NCI-H2107 treated with DMSO at 0.1 percent for 48 hours (cell line): Measurements from ENCODE around the gene MXRA8.

Experiments
- DNase-seq: peaks from one replicate; lab custom pipeline; 2025; ENCODE audit not compliant: unreplicated experiment; lab: John Stamatoyannopoulos, UW

Gene MXRA8

GRCh38 chr1:1309251-1310108, 48.9 kb downstream of the MXRA8 start:
- no peak for DNase-seq

GRCh38 chr1:1308756-1309250, 49.6 kb downstream of the MXRA8 start:
- no peak for DNase-seq

GRCh38 chr1:1307923-1308755, 50.2 kb downstream of the MXRA8 start, which contains the start of the genes ACAP3 and PUSL1:
Gene ACAP3 (minus strand): TSS chr1:1307930. CDS start chr1:1307815, 115 bp downstream.
Gene PUSL1 (plus strand): TSS chr1:1308597. CDS start chr1:1308644, 47 bp downstream.
- DNase-seq: peak; percentile 11

- no peak for DNase-seq
Observed at GRCh38 chr1:1307261-1307922, 51.0 kb downstream of the MXRA8 start.

GRCh38 chr1:1306661-1307260, 51.6 kb downstream of the MXRA8 start:
- no peak for DNase-seq

- DNase-seq: no peak
Observed at GRCh38 chr1:1306070-1306660, 52.2 kb downstream of the MXRA8 start.

GRCh38 chr1:1305300-1306069, 52.9 kb downstream of the MXRA8 start:
- DNase-seq: no peak

GRCh38 chr1:1304331-1305299, 53.7 kb downstream of the MXRA8 start:
- peak; percentile 7 for DNase-seq

GRCh38 chr1:1303736-1304135, 54.6 kb downstream of the MXRA8 start:
- no peak for DNase-seq

GRCh38 chr1:1302951-1303509, 55.3 kb downstream of the MXRA8 start:
- DNase-seq: no peak
